NCI-H1417 treated with DMSO at 0.1 percent for 48 hours (cell line): ENCODE measurements around the gene STIM1.

Source experiments
- DNase-seq: peaks from one replicate; lab custom pipeline; 2025; lab: John Stamatoyannopoulos, UW

Gene STIM1

DNA sequence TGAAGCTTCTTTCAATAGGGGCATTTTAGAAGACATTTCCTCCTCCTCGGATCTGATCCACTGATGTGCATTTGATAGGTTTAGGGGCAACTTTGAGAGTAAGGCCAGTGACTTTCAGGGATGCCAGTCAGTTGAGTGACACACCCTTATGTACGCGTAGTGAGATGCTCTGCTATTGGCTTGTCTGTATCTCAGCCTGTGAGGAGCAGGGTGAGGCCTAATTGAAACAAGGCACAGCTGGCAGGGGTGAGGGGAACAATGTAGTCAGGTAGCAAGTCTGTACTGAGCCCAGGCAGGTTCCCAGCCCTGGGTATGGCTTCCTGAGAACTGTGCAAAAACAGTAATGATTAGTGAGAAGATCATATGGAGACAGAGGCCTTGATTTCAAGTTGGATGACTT, 61.5 kb downstream of the STIM1 start:
- DNase-seq, result no peak

DNA sequence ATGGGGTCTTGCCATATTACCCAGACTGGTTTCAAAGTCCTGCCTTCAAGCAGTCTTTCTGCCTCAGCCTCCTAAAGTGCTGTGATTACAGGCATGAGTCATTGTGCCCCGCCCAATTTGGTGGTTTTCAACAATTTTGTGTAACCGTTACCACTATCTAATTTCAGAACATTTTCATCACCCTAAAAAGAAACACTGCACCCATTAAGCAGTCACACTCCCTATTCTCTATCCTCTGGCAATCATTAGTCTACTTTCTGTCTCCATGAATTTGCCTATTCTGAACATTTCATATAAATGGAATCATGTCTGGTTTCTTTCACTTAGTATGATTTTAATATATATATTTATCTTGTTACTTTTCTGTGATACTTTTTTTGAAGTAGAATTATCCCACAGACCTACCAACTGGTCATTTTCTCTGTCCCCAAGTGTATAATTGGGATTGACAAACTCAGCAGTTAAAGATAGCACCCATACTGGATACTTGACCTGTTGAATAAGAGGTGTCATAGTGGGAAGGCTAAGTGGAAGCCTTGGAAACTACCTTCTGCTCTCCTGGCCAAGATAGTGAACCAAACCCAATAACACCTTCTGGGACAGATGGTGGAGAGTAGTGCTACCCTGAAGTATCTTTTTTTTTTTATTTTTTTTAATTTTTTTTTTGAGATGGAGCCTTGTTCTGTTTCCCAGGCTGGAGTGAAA, 64.8 kb downstream of the STIM1 start:
- no peak for DNase-seq

DNA sequence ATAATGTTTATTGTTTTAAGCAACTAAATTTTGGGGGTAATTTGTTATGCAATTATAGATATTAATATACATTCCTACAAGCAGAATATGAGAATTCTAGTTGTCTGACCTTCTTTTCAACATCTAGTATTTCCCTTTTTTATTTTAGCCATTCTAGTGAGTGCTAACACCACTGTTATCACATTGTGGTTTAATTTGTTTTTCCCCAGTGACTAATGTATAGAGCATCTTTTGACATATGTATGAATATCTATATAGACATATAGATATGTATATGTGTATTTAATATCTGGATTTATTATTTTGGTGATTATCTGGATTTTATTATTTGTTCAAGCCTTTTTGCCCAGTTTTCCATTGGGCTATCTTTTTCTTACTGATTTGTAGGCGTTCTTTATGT, 66.6 kb downstream of the STIM1 start:
- DNase-seq, result no peak

DNA sequence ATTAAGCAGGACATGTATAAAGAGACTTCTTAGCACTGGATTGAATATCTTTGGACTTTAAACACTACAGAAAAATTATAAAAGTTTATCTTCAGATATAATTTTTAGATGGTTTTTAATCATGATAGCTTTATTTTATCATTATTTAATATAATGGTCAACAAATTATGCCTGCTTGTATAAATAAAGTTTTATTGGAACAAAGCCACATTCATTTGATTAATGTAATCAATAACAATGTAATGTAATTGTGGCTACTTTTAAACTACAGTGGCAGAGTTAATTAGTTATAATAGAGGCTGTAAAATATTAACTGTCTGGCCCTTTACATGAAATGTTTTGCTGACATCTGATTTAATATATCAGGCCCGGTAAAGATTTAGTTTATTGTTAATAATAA, 70.0 kb downstream of the STIM1 start:
- DNase-seq, result no peak

DNA sequence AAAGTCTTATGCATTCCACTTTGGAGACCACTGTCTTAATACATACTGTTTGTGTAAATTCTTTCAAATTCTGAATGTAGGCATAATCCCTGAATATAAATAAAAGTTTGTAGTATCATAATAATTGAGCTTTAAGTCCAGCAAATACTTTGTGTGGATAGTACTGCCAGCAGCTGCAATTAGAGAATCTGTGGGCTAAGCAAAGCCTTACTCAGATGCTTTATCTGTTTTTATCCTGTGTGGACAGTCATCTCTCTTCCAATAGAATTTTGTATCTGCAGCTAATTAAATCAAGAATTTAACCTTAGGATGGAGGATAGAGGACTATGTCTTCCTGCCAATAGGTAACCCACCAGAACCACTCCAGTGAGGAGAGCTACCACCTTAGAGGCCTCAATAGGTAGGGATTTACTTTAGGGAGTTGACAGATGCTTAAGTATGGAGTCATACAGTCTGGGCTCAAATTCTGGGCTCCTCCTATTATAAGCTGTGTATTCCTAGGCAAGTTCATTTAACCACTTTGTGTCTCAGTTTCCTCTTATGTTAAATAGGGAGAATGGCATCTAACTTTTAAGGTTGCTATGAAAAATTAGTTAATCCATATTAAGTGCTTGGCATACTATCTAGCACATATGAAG, 71.1 kb downstream of the STIM1 start:
- DNase-seq, result no peak

DNA sequence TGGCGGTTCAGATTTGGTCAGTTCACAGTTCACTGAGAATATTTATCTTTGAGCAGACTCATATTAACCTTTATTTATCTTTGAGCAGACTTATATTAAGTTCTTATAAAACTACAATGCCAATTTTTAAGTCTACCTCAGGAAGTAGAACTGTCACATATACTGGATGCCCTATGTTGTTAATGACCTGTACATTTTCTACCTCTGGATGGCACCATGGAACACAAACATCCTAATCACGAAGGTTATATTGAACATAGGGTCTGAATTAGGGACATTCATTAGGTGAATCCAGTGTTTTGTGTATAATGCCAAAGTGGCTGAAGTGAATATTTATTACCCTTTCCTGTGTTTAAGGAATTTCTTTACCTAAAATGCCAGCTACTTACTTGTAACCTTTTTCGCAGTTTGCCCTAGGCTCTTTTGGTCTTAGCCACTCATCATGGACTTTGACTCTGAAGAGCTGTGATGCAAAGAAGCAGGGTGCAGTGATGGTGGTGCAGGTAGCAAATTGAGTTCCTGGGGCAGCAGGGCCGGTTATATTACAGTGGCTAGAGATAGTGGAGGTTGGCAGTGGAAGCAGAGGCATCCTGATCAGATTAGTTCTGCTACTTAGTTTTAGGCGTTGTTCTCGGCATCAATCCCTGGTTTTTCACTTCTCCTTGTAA, 71.8 kb downstream of the STIM1 start:
- no peak for DNase-seq

DNA sequence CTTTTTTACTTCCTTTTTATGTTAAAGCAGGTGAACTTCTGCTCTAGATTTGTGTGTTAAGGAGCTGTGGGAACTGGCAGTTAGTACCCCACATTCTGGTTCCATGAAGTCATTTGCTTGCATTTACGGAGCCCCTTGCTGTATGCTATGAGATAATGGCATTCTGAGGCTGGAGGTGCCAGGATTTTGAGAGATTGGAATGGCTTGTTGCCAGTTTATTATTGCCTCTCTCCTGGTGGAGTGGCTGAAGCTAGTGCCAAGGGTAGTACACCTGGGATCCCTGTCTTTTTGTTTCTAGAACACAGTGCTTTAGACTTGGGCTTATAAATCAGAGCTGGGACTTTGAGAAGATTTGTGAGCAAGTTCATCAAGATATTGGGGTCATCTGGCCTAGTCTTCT, 73.8 kb downstream of the STIM1 start:
- no peak for DNase-seq

DNA sequence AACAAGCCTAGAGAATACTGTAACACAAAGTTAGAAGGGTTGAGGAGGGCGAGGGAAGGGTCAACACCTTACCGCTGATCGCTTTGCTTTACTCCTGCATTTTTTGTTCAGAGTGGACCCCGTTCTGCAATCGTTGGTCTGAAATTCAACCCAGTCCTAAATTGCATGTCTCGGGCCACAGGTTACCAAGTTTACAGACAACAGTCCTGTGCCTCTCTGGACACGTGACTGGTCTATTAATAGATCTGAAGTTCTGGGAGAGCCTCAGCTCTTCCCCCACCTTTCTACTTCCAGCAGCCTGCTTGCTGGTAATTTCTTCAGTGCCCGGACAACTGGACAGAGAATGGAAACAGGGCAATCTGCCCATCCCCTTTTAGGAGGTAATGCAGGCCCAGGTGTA, 74.2 kb downstream of the STIM1 start:
- DNase-seq, result no peak

DNA sequence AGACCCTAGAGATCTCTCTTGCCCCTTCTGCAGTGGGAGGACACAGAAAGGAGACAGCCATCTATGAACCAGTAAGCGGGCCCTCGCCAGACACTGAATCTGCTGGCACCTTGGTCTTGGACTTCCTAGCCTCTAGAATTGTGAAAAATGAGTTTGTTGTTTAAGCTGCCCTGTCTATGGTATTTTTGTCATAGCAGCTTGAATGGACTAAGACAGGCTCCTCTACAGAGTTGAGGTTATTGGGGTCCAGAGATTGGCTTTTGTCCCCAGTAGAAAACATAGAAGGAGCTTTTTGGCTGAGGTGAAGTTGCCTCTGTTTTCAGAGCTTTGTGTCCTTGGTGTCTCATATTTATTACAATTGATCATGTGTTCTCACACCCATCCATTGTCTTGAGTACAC, 77.2 kb downstream of the STIM1 start:
- no peak for DNase-seq

DNA sequence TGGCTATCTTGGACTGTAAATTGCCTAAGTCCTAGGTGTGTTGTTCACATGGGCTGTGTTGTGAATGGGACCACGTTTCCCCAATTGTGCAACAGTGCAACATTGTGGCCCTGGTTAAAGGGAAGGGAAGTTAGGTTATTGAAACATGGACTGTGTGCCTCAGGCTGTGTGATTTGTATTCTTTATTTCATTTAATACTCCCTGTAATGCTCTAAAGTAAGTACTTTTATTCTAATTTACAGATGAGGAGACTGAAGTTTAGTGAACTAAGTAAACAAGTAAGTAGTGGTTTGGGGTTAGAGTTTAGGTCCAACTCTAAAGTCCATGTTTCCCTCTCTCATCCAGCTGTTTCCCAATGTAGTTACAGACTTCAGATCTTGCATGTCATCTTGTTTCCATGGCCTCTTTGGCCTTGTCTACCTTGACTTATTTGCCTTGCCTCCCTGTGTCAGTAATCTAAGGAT, 77.7 kb downstream of the STIM1 start:
- DNase-seq, result no peak

DNA sequence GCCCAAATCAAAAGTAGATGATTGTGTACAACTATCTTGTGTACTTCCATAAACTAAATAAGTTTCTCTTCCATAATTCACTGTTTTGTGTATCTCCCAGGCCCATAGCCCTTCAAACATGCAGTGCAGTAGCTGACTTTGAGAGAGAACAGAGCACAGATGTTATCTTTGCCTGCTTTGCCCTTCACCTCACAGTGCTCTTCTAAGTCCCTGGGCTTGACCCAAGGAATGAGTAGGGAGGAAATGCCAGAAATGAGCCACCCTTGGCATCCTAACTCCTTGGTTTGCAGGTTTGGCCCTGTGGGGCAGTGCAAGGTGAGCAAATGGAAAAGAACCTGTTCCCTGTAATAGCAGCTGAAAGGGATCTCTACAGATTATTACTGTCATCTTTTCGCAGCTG, 79.2 kb downstream of the STIM1 start:
- DNase-seq, result no peak

DNA sequence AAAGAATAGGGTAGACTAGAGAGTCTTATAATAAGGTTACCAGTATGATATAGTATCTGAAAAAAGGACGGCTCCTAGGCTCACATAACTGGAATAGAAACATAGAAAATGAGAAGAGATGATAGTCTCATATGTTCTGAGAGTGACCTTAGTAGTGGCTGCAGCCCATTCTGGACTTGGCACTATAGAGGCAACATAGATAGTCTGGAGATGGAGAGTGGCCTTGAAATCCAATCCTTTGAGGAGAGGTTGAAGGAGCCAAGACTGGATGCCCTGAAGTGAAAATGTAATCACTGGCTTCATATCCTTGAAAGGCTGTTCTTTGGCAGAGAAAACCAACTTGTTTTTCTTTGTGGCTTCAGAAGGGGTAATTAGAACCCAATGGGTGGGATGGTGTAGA, 81.1 kb downstream of the STIM1 start:
- no peak for DNase-seq

DNA sequence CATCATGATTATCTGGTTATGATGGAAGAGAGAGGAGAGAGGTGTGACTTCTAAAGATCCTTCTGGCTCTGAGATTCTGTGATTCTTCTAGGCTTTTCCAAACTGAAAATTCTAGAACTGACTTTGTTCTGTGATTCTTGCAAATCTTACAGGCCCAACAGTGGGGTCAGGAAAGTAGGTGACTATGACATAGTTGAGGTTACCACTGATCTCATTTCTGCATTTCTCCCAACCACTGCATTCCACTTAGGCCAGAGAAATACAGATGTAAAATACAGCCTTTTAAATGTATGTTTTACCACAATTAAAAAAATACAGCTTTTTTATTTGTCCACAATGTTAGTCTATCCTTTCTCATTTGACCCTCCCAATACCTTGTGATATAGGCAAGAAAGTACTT, 83.7 kb downstream of the STIM1 start:
- no peak for DNase-seq

DNA sequence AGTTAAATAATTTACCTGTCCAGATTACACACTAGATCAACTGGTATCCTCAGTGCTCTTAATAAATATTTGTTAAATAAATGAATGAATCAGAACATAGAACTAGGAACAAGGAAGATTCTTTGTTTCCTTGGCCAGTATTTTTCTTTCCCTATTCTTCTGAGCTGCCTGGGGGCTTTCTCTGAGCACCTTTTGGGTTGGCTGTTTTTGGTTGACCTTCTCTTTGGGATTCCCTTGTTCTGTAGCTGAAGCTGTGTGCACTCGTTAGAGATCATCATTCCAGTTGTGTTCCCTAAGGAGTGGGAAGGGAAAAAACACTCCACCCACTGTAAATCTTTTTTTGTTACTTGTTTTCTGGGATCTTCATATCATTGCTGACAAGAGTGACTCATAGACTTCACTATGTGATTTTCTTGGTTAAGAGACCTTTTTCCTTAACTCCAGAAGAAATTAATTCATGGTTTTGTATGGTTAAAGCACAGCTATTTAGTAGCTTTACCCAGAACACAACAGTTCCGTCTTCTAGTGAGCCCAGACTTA, 84.3 kb downstream of the STIM1 start:
- no peak for DNase-seq

DNA sequence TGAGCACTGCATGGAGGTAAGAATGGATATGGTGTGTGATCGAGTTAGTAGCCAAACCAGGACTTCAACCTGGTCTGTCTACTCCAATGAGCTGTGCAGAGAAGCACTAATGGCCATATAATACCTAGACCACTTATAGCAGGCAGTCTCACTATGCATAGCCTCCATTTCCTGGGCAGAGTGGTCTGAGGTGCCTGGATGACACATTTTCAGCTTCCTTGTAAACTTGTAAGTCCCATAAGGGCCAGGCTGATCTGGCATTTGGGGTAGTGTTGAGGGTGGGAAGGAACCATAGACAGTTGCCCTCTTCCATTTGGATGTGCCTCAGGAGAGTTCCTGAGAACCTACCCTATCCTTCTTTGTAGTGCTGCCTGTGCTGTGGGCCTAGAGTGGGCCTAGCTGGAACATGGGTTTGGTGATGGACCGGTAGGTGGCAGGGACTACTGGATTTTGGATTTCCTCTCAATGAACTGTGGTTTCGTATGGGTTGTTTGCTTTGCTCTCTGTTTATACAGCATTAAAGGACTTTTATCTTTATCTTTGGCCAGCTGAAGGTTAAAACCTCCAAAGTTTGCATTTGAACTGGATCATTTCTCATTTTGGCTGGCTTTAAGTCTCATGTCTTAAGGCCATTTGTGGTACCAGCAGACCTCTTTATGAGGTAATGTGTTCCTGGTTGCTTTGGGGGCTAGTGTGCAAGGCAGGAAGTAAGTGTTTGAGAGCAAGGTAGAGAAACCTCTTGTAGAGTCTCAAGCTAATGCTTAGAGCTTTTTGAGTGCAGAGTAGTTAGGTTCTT, 86.9 kb downstream of the STIM1 start:
- DNase-seq, result no peak

DNA sequence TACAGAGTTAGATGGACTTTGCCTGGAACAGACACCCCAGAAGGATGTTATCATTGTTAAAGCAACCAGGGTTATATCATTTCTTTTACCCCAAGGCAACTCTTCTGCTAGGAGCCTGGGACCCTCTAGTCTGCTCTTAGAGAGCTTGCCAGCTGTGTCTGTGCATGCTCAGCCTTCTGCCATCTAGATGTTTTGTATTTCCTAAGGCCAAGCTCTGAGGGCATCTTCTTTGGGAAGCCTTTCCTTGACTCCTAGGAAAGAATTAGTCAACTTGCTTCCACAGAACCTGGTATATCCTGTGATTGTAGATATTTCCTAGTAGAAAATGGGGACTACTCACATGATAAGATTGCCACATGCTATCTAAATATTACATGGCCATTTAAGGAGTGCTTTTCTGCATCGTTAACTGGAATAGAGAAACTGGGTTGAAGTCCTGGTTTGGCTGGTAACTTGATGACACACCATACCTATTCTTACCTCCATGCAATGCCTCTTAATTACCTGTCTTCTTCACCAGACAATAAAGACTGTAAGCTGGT, 87.6 kb downstream of the STIM1 start:
- DNase-seq, result no peak

DNA sequence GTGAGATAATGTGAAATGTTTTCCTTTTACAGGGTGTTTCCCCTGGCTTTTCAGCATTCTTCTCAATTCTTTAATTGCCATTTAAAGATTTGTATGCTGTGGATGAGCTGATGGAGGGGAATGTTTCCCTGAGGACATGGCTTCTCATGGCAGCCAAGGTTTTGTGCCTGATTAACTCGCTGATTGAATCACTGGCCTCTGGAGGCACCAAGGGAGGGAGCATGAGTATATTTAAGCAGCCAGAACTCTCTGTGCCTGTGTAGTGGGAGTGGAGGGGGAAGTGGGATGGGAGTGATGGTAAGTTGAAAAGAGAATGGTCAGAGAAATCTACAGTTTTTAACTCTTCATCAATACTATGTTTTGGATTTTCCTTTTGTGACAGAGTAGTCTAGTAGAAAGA, 88.7 kb downstream of the STIM1 start:
- no peak for DNase-seq

DNA sequence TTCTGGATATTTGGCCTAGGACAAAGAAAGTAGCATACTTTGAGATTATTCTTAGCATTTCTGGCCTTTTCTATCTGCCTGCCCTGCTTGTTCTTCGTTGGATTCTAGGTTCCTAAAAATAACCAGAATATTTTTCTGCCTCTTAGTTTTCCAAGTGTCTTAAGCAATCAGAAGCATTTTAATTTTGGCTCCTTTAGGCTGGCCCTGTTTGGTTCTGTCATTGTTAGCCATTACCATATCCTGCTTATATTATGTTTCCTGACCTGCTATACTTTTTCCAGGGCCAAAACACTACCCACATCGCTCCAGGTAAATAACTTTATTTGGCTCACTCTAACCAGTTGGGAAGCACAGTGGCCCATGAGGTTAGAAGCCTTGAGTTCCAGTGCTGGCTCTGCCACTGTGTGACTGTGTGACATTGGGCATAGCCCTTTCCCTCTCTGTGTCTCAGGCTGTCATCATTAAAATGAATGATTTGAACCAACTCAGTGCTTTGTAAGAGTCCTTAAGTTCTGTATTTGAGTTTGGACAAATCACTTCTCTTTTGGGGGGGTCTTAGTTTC, 91.1 kb downstream of the STIM1 start:
- DNase-seq, result no peak

DNA sequence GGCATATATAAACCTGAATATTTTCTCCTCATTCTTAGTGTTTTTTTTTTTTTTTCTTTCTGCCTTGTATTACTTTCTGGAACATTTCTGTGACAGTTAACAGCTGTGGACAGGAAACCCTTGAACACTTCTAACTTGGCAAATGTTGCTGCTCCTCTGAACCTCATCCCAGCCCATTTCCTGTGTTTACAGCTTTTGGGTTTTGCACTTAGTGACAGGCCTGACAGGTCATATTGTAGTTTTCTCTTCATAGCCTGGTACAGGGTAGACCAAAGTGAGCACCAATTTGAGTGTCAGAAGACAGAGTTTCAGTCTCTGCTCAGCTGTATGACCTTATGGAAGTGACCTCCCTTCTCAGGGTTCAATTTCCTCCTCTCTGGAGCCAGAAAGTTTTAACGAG, 91.6 kb downstream of the STIM1 start:
- DNase-seq, result no peak

DNA sequence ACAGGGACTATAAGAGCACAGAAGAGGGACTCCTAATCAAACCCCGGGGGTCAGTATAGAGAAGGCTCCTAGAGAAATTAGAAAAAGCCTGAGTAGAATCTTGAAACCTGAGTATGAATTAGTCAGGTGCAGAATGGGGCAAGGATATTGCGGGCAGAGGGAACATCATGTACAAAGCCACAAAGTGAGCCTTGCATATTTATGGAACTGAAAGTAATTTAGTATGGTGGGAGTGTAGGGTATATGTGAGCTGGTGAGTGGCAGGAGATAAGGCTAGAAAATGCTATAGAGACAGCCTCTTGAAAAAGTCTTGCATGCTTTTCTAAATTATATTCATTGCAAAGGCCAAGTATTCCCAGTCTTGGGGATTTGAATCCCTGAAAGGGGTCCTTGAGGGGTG, 93.7 kb downstream of the STIM1 start:
- DNase-seq, result no peak

DNA sequence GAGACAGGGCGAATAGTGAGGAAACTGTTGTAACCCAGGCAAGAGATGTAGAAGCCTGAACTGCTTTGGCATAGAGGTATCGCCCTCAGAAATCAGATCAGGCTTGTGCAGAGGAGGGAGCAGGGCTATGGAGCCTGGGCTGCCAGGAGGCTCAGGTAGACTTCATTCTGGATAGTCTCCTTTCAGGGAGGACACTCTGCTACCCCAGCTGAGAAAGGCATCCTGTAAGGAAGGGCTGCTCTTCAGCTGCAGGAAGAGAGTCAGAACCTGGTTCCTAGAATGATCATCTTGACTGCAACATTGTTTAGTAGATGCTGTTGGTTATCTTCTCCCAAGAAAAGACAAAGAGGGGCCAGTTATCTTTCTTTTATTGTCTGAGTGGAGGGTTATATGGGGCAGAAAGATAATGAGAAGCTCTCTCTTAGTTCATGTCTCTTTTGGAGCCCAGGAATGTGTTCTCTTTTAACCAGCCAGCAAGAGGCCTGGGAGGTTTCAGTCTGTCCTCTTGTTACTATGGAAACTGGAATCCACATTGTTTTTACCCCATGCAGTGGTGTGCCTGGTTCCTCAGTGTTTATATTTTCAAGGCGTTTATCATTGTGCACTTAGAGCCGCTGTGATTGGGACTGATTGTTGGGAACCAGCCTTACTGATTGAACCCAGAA, 95.7 kb downstream of the STIM1 start:
- DNase-seq, result no peak
